GM12892 (cell line): ENCODE results near the gene WDFY1.

ENCODE experiments used
- POLR2A ChIP-seq: IDR thresholded peaks from 2 replicates; pipeline ENCODE4 v1.6.1; 2011; ENCODE audit warnings: low read depth, low read length, control low read depth
- POLR2AphosphoS5 ChIP-seq: IDR thresholded peaks from 2 replicates; pipeline ENCODE4 v1.6.1; 2011; ENCODE audit warnings: low read depth, low read length, control low read depth
- TAF1 ChIP-seq: IDR thresholded peaks from 2 replicates; pipeline ENCODE4 v1.6.1; 2011; ENCODE audit warnings: low read depth, mild to moderate bottlenecking, control low read depth, low read length, borderline replicate concordance

DNA sequence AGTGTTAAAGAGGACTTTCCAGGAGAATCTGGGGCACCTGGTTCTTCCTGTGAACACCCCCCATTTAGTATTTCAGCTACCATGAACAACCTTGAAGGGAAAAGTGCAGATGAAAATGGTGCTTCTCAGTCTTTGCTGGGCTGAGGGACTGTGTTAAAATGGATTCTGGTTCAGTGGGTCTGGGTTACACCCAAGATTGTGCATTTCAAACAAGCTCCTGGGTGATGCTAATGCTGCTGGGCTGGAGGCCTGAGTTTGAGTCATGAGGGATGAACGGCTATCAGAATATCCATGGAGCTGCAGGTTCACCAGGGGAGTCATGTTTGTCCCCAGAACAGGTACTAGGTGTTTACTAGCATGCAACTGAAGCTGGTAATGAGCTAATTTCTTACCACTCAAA lies 36.1 kb upstream of the WDFY1 start:
- TF ChIP-seq POLR2AphosphoS5: no peak
- TF ChIP-seq POLR2A: no peak
- no peak for TF ChIP-seq TAF1
